GM12878 (cell line): Measurements from ENCODE around the gene RASGRF1. TPM values are rescaled to one million over a fixed set of nuclear protein-coding genes. Genes with fewer than 3 reads are reported as not detected.

Source experiments
- ATAC-seq: fragments of 200-7000 bp; cut with Tn5 transposase; 3 replicates; pipeline ENCODE4 v1.9.1; 2020; ENCODE audit warnings: mild to moderate bottlenecking, moderate library complexity
- BruUV-seq: library from RNA; stranded (reverse); fragments of 400-500 nt; replicated peaks from 2 replicates; lab custom pipeline; 2021; lab: Mats Ljungman, UMichigan
- CTCF ChIA-PET: fragments of 300-600 bp; sonication (Branson Sonifier 250); formaldehyde crosslinking; extraction: SDS; loops from one replicate; lab custom pipeline; 2021; ENCODE audit warnings: inconsistent platforms; lab: Yijun Ruan, JAX
- POLR2A ChIA-PET: fragments of 350-600 bp; formaldehyde crosslinking; extraction: SDS; loops from one replicate; lab custom pipeline; 2021; ENCODE audit warnings: inconsistent platforms; lab: Charles Lee
- RAD21 ChIA-PET: fragments of 300-600 bp; sonication (Branson Sonifier 250); formaldehyde crosslinking; loops from one replicate; lab custom pipeline; 2023; ENCODE audit warnings: antibody characterized with exemption; ENCODE audit not compliant: unreplicated experiment; lab: Charles Lee
- SMC1A ChIA-PET: fragments of 300-600 bp; sonication (Branson Sonifier 250); formaldehyde crosslinking; loops from one replicate; lab custom pipeline; 2023; ENCODE audit not compliant: unreplicated experiment, uncharacterized antibody; lab: Charles Lee
- DNase-seq: peaks from one replicate; pipeline ENCODE4 v3.0.0-alpha.2; 2011; ENCODE audit warnings: low read depth, low spot score
- FAIRE-seq: peaks from 3 replicates; lab custom pipeline; 2011; peaks lifted over from hg19 to GRCh38; lab: Jason Lieb, UNC
- H2AFZ ChIP-seq: 2 replicates; pipeline ENCODE4 v1.6.0; 2011; ENCODE audit warnings: low read depth, low read length, control low read depth; ENCODE audit not compliant: control insufficient read depth
- H3K27ac ChIP-seq: 2 replicates; pipeline ENCODE4 v1.5.1; 2011; ENCODE audit warnings: control low read depth; ENCODE audit not compliant: control insufficient read depth, insufficient read depth
- H3K27me3 ChIP-seq, 2 experiments: replicated peaks in 1 of 2; 2 replicates each; pipeline versions ENCODE4 v1.6.0 to v1.6.1; 2011; ENCODE audit warnings: low read length in 1 of 2; ENCODE audit not compliant: control insufficient read depth in 2 of 2, insufficient read depth in 2 of 2
- H3K36me3 ChIP-seq, 2 experiments: 2 replicates each; pipeline ENCODE4 v1.5.1; 2011; ENCODE audit warnings: low read length in 1 of 2; ENCODE audit not compliant: control insufficient read depth in 2 of 2, insufficient read depth in 2 of 2
- H3K4me1 ChIP-seq: 2 replicates; pipeline ENCODE4 v1.6.1; 2011; ENCODE audit warnings: mild to moderate bottlenecking, low read length, moderate library complexity, mixed read lengths; ENCODE audit not compliant: control insufficient read depth, insufficient read depth
- H3K4me2 ChIP-seq: 2 replicates; pipeline ENCODE4 v1.6.0; 2011; ENCODE audit warnings: control low read depth; ENCODE audit not compliant: control insufficient read depth, insufficient read depth
- H3K4me3 ChIP-seq: fragments of 200-600 bp; sonication (generic); 2 replicates; pipeline ENCODE4 v1.5.1; 2016
- H3K79me2 ChIP-seq: 2 replicates; pipeline ENCODE4 v1.6.0; 2011; ENCODE audit warnings: low read length; ENCODE audit not compliant: control insufficient read depth, insufficient read depth
- H3K9ac ChIP-seq: 2 replicates; pipeline ENCODE4 v1.8.0; 2011; ENCODE audit warnings: low read length, control low read depth, mixed read lengths; ENCODE audit not compliant: control insufficient read depth, insufficient read depth
- H3K9me3 ChIP-seq: replicated peaks from 3 replicates; pipeline ENCODE4 v1.5.1; 2011; ENCODE audit warnings: mild to moderate bottlenecking, low read length; ENCODE audit not compliant: control insufficient read depth, insufficient read depth
- H4K20me1 ChIP-seq: 2 replicates; pipeline ENCODE4 v1.6.0; 2011; ENCODE audit not compliant: control insufficient read depth, insufficient read depth
- CEBPB ChIP-seq, 2 experiments: fragments of 150-350 bp in 1 of 2; IDR thresholded peaks; 2 replicates each; pipeline ENCODE4 v1.6.1; 2012 to 2014; ENCODE audit warnings: low read depth in 2 of 2, low read length in 2 of 2, borderline replicate concordance in 1 of 2, inconsistent platforms in 1 of 2
- FOS ChIP-seq: IDR thresholded peaks from 3 replicates; pipeline ENCODE4 v1.6.1; 2011; ENCODE audit warnings: borderline replicate concordance; ENCODE audit not compliant: insufficient read length; ENCODE audit errors: extremely low read depth
- FOXM1 ChIP-seq: IDR thresholded peaks from 2 replicates; pipeline ENCODE4 v1.6.1; 2012; ENCODE audit warnings: low read depth, mild to moderate bottlenecking, inconsistent platforms, low read length, moderate library complexity
- HCFC1 ChIP-seq: fragments of 150-350 bp; IDR thresholded peaks from 2 replicates; pipeline ENCODE4 v1.6.1; 2014; ENCODE audit warnings: low read length
- NBN ChIP-seq: fragments of 450-650 bp; IDR thresholded peaks from 2 replicates; pipeline ENCODE4 v1.6.1; 2016
- NFIC ChIP-seq: IDR thresholded peaks from 2 replicates; pipeline ENCODE4 v1.6.1; 2012; ENCODE audit warnings: low read depth, mild to moderate bottlenecking, inconsistent platforms, low read length, moderate library complexity
- PAX5 ChIP-seq: IDR thresholded peaks from 2 replicates; pipeline ENCODE4 v1.6.1; 2011; ENCODE audit warnings: low read depth, low read length, borderline replicate concordance
- POLR2AphosphoS5 ChIP-seq: IDR thresholded peaks from 2 replicates; pipeline ENCODE4 v1.6.1; 2011; ENCODE audit warnings: mild to moderate bottlenecking, low read length, inconsistent platforms
- RBBP5 ChIP-seq: fragments of 200-600 bp; sonication (generic); conservative IDR thresholded peaks from 2 replicates; pipeline ENCODE4 v1.6.1; 2016
- TAF1 ChIP-seq: IDR thresholded peaks from 2 replicates; pipeline ENCODE4 v1.6.1; 2011; ENCODE audit warnings: mild to moderate bottlenecking, low read depth, low read length, borderline replicate concordance
- ZNF24 ChIP-seq: fragments of 450-650 bp; IDR thresholded peaks from 2 replicates; pipeline ENCODE4 v1.6.1; 2017; ENCODE audit warnings: antibody characterized with exemption, mild to moderate bottlenecking
- WGBS: methylation state at CpG from one replicate; pipeline ENCODE4 v1.1.6; 2016; ENCODE audit warnings: low lambda C conversion rate; ENCODE audit not compliant: insufficient replicate concordance, insufficient coverage; ENCODE audit errors: missing lambda C conversion rate; 5-methylcytosine and 5-hydroxymethylcytosine counted together
- in situ Hi-C: fragments of 300-500 bp; cut with MboI; formaldehyde crosslinking; loops from 9 replicates; pipeline ENCODE4 v1.14.3; 2018; ENCODE audit warnings: mixed read lengths
- intact Hi-C: fragments of 100-400 bp; cut with micrococcal nuclease; formaldehyde crosslinking; loops from one replicate; pipeline ENCODE4 v1.14.2; 2022; ENCODE audit not compliant: unreplicated experiment
- polyA plus RNA-seq, 11 experiments: library from polyadenylated mRNA; depleted of rRNA in 4 of 11; unstranded in 6 of 11; stranded (reverse) in 5 of 11; fragments of >200 nt; fragmentation: Nextera tagmentation in 4 of 11; fragmentation: Illumina TruSeq in 1 of 11; extraction: Ambion mirVana in 4 of 11; extraction: Trizol in 1 of 11; gene quantifications; 1 replicate in 1 of 11; 2 replicates in 10 of 11; pipeline versions ENCODE4 v1.2.1 to v1.2.3, GENCODE V29; 2011 to 2016; ENCODE audit warnings: inconsistent platforms in 2 of 11, missing spikeins in 2 of 11, low read depth in 1 of 11
- total RNA-seq, 4 experiments: library from RNA; depleted of rRNA in 3 of 4; stranded (reverse); fragments of >200 nt in 3 of 4; fragmentation: Illumina TruSeq in 1 of 4; extraction: Trizol in 1 of 4; gene quantifications; 2 replicates each; pipeline versions ENCODE4 v1.2.1 to v1.2.3, GENCODE V29; 2013 to 2021
- TF ChIP-seq, protein P1 (sequence below): IDR thresholded peaks from 2 replicates; pipeline ENCODE4 v1.6.1; 2012; ENCODE audit warnings: low read depth, low read length, improper control_type of control experiment

RASGRF1 gene
- total and polyA plus RNA-seq, 10 of the 15 experiments (the other 5 are each of a cell fraction or from before 2014, with no cell fraction given) = 0.20 to 1.9 (median 0.86) TPM

DNA sequence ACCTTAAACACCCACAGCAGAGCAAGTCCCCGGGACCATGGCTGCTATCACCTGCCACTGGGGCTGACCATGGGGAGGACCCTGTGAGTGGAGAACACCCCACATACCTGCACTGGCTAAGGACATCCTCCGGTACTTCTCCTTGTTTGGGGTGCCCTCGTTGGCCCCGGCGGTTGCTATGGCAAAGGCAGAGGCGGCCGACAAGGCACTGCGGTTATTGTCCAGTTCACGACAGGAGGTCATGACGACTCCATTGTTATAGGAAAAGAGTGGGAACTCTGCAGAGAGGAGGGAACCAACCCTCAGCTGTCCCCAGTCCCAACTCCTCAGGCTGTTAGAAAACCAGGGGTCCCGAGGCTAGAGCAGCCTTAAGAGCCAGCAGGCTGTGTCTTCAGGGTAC lies 90.9 kb downstream of the RASGRF1 start:
- ChIA-PET SMC1A (interaction anchor here (1.0 kb wide), 1 partner anchor 121 kb away, joined by 3 read pairs; no protein-coding TSS in a partner anchor), CTCF (interaction anchor here (0.9 to 4.0 kb wide), 3 partner anchors 20 to 107 kb away, joined by 3 to 20 read pairs (median 5); no protein-coding TSS in a partner anchor), RAD21 (interaction anchor here (1.8 kb wide), 1 partner anchor 11 kb away, joined by 4 read pairs; no protein-coding TSS in a partner anchor), POLR2A (no interaction called here)
- Histone ChIP-seq H3K9me3 (no peaks in the 10 kb centered on the region), H3K27ac (no peak overlapping the region), H4K20me1 (no peaks in the 10 kb centered on the region), H3K27me3 (no peaks in the 10 kb centered on the region), H3K79me2 (peaks cover 1% of the 10 kb centered on the region; the same call in 1 of the 2 replicates), H3K4me2 (no peak overlapping the region), H3K4me3 (no peak overlapping the region), H2AFZ (no peak overlapping the region), H3K9ac (no peak overlapping the region), H3K36me3 (no peaks in the 10 kb centered on the region), H3K4me1 (peaks cover 21% of the 10 kb centered on the region)
- in situ Hi-C loops = loop anchor here (25.0 kb wide), 1 partner anchor 837 kb away; no protein-coding TSS in a partner anchor
- intact Hi-C loops = no loop called here
- no peak for FAIRE-seq
- BruUV-seq = no TSS peak
- ATAC-seq = no peak
- no peak for TF ChIP-seq NBN
- 85% methylated on average over 11 of the region's 11 CpGs for WGBS
- DNase-seq = no peak

DNA sequence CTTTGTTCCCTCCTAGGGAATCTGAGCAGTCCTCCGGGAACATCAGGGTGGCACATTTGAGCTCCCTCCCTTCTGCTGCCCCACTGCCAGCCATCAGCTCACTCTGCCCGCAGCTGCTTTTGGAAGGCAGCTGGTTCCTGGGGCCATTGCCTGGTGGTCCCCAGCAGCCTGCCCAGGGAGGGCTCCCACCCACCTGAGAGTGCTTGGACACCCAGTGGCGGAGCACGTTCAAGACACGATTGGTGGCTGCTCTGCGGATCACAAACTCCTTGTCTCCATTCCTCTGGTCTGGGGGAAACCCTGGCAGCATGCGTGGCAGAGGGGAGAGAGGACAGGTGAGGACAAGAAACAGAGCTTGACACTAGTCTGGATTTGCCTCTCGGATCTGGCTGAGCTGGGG lies 92.1 kb downstream of the RASGRF1 start:
- Histone ChIP-seq H3K4me2 (no peak overlapping the region), H4K20me1 (no peaks in the 10 kb centered on the region), H3K36me3 (no peaks in the 10 kb centered on the region), H3K27ac (no peak overlapping the region), H3K9ac (no peak overlapping the region), H3K79me2 (no peaks in the 10 kb centered on the region; the same call in 1 of the 2 replicates), H3K4me1 (peaks cover 10% of the 10 kb centered on the region), H3K9me3 (no peaks in the 10 kb centered on the region), H2AFZ (no peak overlapping the region), H3K4me3 (no peak overlapping the region), H3K27me3 (no peaks in the 10 kb centered on the region)
- ChIA-PET RAD21 (interaction anchor here (0.7 to 1.8 kb wide), 4 partner anchors 8 to 89 kb away, joined by 3 to 4 read pairs (median 3); no protein-coding TSS in a partner anchor), POLR2A (interaction anchor here (0.5 to 1.8 kb wide), 4 partner anchors 9 to 1932 kb away, joined by 4 to 12 read pairs (median 5); no protein-coding TSS in a partner anchor), SMC1A (interaction anchor here (0.6 to 1.6 kb wide), 3 partner anchors 19 to 90 kb away, joined by 3 to 8 read pairs (median 4); no protein-coding TSS in a partner anchor), CTCF (interaction anchor here (0.8 to 4.0 kb wide), 7 partner anchors 9 to 186 kb away, joined by 3 to 20 read pairs (median 4); no protein-coding TSS in a partner anchor)
- WGBS = 87% methylated on average over 8 of the region's 8 CpGs
- ATAC-seq (no peak), DNase-seq (no peak), FAIRE-seq (no peak)
- intact Hi-C loops = no loop called here
- no TSS peak for BruUV-seq
- in situ Hi-C loops = loop anchor here (25.0 kb wide), 1 partner anchor 836 kb away; no protein-coding TSS in a partner anchor
- no peak for TF ChIP-seq FOXM1
- TF ChIP-seq TAF1 = no peak
- TF ChIP-seq ZNF24 = no peak
- no peak for TF ChIP-seq POLR2AphosphoS5
- TF ChIP-seq PAX5 = no peak
- TF ChIP-seq HCFC1 = no peak
- TF ChIP-seq CEBPB (IDR thresholded peaks at IDR 0.05; ENCODE audit: borderline replicate concordance in 1 of 2, low read depth in 2 of 2, low read length in 2 of 2) = no peak
- TF ChIP-seq, protein P1, sequence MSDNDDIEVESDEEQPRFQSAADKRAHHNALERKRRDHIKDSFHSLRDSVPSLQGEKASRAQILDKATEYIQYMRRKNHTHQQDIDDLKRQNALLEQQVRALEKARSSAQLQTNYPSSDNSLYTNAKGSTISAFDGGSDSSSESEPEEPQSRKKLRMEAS = no peak
- no peak for TF ChIP-seq NFIC
- TF ChIP-seq RBBP5 = no peak
- no peak for TF ChIP-seq FOS
